ENCODE measurements around the gene ZP1.

ZP1 gene

DNA sequence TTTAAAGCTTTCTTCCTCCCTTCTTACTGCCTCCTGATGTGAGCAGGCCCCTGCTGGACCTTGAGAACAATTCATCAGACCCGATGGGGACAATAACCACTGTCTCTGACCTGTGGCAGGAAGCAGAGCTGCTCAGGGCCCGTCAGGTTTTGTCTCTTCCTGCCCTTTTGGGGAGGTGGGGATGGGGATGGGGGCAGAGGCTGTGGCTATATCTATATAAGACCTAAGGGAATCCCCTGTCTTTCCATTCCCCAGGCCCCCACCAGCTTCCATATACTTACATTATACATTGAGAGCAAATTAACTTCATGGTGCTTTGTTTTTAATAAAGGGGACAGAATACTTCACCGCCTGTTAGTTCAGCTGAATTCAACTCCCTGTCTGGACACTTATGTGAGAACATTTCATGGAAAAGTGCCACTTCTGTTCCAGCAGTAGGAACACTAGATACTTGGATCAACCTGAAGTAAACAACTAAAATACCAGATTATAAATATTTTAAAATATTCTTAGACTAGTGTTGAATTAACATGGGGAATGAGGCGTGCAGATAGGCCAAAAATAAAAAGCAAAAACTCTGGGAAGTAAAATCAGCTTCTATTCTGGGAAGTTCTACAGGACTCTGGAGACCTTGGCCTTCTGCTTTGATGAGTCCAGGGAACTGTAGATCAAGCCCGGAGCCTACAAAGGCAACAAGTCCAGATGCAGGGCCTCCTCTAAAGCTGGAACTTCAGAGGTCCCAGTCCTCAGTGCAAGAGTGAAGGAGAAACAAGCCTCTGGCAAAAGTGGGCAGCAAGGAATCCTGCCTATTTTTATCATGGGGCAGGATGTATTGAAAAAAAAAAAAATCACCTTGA lies 11.1 kb downstream of the ZP1 start:
- Histone ChIP-seq H3K27me3 (ENCODE audit: insufficient read depth, low read length) (no peaks in the 10 kb centered on the region), H3K9me3 (ENCODE audit: insufficient read depth, low read depth, low read length) (no peaks in the 10 kb centered on the region), H3K4me3 (ENCODE audit: low read length) (no peak overlapping the region), H3K36me3 (ENCODE audit: insufficient read depth, low read depth, low read length) (no peaks in the 10 kb centered on the region; the same call in 1 of the 2 replicates), H3K4me1 (ENCODE audit: insufficient read depth, low read length) (no peaks in the 10 kb centered on the region), H3K27ac (ENCODE audit: low read length) (no peak overlapping the region), H3K9ac (ENCODE audit: low read depth, low read length) (no peak overlapping the region)

DNA sequence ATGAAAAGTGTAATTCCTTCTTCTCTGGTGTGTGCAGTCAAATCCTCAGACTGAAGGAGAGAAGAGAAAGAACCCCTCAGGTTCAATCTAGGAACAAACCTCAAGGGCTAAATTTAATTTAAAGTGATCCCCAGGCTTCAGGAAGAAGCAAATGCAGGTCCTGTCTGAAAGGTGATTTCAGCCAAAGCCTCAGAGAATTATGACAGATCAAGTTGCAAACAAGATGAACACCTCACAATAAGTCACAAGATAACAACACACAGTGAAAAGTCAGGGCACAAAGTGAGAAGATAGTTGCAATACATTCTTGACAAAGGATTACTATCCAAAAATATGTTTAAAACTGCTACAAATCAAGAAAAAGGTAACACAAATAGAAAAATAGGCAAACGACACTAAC lies 11.8 kb downstream of the ZP1 start:
- no peaks in the 10 kb centered on the region; the same call in 1 of the 2 replicates for H3K36me3 ChIP-seq (ENCODE audit: insufficient read depth, low read depth, low read length)
- H3K27me3 ChIP-seq (ENCODE audit: insufficient read depth, low read length): no peaks in the 10 kb centered on the region
- no peak overlapping the region for H3K4me3 ChIP-seq (ENCODE audit: low read length)
- no peaks in the 10 kb centered on the region for H3K4me1 ChIP-seq (ENCODE audit: insufficient read depth, low read length)
- H3K27ac ChIP-seq (ENCODE audit: low read length): no peak overlapping the region
- no peak overlapping the region for H3K9ac ChIP-seq (ENCODE audit: low read depth, low read length)
- H3K9me3 ChIP-seq (ENCODE audit: insufficient read depth, low read depth, low read length): no peaks in the 10 kb centered on the region

DNA sequence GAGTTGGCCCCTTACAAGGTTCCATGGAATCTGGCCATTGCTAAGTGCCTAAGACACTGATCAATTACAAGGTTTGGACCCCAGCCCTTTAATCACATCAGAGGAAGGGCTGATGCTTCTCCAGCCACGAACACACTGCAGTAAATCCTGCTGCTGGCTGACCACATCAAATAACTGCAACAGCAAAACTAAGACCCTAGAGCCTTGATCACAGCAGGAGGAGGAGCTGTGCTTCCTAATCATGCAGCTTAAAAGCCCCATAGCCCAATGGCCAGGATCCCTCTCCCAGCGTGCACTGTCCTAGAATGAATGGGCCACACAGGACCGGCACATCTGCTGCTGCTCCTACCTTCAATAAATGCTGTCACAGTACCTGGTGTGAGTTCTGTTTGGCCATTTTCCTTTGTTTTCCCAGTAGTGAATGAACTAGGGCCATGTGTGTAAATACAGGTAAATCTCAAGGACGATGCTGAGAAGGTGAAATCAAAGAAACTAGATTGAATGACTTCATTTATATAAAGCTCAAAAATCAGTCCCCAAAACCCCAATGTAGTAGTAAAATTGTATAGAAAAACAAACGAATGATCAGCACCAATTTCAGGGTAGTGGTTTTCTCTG lies 12.7 kb downstream of the ZP1 start:
- no peaks in the 10 kb centered on the region for H3K27me3 ChIP-seq (ENCODE audit: insufficient read depth, low read length)
- H3K27ac ChIP-seq (ENCODE audit: low read length): no peak overlapping the region
- no peaks in the 10 kb centered on the region for H3K9me3 ChIP-seq (ENCODE audit: insufficient read depth, low read depth, low read length)
- no peak overlapping the region for H3K9ac ChIP-seq (ENCODE audit: low read depth, low read length)
- no peaks in the 10 kb centered on the region for H3K4me1 ChIP-seq (ENCODE audit: insufficient read depth, low read length)
- no peak overlapping the region for H3K4me3 ChIP-seq (ENCODE audit: low read length)
- H3K36me3 ChIP-seq (ENCODE audit: insufficient read depth, low read depth, low read length): no peaks in the 10 kb centered on the region; the same call in 1 of the 2 replicates

DNA sequence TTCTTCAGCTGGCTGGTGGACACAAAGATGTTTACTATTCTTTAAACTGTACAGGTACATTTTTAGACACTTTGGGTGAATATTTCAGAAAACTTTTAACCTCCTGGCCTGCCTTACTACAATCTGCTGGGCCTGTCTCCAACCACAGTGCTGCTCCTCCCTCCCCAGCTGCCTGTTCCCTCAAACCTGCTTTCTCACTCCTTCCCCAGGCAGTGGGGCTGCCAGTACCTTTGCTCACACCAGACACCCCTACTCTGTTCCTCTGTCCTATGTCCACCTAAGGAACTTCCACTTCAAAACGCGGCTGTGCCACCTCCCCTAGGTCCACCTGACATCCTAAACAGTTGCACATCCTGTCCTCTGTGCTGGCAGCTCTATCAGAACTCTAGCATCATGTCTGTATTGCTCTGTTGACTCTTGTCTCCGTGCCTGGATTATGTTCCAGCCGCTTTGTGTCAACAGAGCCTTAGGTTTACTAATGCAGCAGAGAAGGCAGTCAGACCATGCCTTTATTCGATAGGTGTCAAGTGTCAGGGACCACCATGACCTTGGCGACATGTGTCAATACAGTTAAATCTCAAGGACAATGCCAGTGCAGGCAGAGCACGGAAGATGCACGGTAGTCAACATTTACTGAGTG lies 13.4 kb downstream of the ZP1 start:
- Histone ChIP-seq H3K36me3 (ENCODE audit: insufficient read depth, low read depth, low read length) (no peaks in the 10 kb centered on the region; the same call in 1 of the 2 replicates), H3K9ac (ENCODE audit: low read depth, low read length) (no peak overlapping the region), H3K4me1 (ENCODE audit: insufficient read depth, low read length) (no peaks in the 10 kb centered on the region)

DNA sequence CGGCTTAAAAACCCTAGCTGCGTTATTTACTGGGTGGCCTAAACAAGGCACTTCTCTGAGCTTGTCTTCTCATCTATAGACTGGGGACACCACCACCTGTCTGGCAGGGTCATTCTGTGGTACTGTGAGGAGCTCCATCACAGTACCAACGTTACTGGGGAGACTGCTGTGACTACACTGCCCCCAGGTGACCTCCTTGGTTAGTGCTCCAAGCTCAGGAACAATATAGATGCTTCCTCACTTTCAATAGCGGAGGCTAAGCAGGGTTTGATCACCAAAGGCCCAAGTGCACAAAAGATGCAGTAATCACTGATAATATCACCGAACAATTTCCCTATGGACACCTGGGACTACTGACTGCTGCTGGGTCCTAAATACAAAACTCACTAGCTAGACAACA lies 20.2 kb downstream of the ZP1 start:
- Histone ChIP-seq H3K9me3 (ENCODE audit: insufficient read depth, low read depth, low read length) (no peaks in the 10 kb centered on the region), H3K4me3 (ENCODE audit: low read length) (no peak overlapping the region), H3K27ac (ENCODE audit: low read length) (no peak overlapping the region), H3K27me3 (ENCODE audit: insufficient read depth, low read length) (no peaks in the 10 kb centered on the region), H3K9ac (ENCODE audit: low read depth, low read length) (no peak overlapping the region), H3K4me1 (ENCODE audit: insufficient read depth, low read length) (no peaks in the 10 kb centered on the region), H3K36me3 (ENCODE audit: insufficient read depth, low read depth, low read length) (peaks cover 15% of the 10 kb centered on the region)

More for the DNA sequence above, 13.4 kb downstream of the ZP1 start:
- Histone ChIP-seq H3K4me3 (ENCODE audit: low read length) (no peak overlapping the region), H3K27me3 (ENCODE audit: insufficient read depth, low read length) (no peaks in the 10 kb centered on the region), H3K27ac (ENCODE audit: low read length) (no peak overlapping the region), H3K9me3 (ENCODE audit: insufficient read depth, low read depth, low read length) (no peaks in the 10 kb centered on the region)

DNA sequence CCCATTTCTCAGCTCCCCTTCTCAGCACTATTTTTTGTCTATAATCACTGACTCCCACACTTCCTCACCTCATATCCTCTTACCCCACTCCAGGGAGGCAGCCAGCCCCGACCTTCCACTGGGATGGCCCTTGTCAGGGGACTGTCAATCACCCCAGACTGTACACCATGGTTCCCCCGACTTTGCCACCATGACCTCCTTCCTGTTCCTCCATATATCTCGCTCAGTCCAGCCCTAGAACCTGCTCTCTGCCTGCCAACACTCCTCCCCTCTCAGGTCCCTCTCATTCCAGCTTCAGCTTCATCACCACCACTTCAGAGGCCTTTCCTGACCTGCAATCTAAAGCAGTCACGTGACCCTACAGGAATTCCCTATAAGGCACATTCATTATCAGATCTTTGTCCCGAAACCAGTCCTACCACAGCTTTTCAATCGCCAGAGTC lies 22.5 kb downstream of the ZP1 start:
- peaks cover 39% of the 10 kb centered on the region for H3K36me3 ChIP-seq (ENCODE audit: insufficient read depth, low read depth, low read length)
- no peak overlapping the region for H3K4me3 ChIP-seq (ENCODE audit: low read length)
- H3K4me1 ChIP-seq (ENCODE audit: insufficient read depth, low read length): no peaks in the 10 kb centered on the region
- no peak overlapping the region for H3K9ac ChIP-seq (ENCODE audit: low read depth, low read length)
- H3K27ac ChIP-seq (ENCODE audit: low read length): no peak overlapping the region
- no peaks in the 10 kb centered on the region for H3K27me3 ChIP-seq (ENCODE audit: insufficient read depth, low read length)
- H3K9me3 ChIP-seq (ENCODE audit: insufficient read depth, low read depth, low read length): no peaks in the 10 kb centered on the region

DNA sequence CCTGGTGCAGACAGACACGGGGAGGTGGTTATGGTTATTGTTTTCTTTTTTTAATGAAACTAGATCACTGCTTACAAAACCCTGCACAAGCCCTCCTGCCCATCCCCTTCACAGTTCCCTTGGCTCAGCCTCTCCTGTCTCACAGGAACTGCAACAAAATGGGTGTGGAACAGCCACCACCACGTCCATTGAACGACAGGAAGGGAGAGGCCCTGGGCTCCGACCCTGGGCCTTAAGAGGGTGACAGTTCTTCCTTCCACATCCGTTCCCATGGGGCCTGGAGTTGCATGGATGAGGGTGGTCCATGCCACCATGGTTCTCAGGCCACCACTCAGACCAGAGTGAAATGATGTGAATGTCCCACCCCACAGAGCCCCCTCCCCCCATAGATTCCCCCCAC lies 23.4 kb downstream of the ZP1 start:
- Histone ChIP-seq H3K36me3 (ENCODE audit: insufficient read depth, low read depth, low read length) (peaks cover 47% of the 10 kb centered on the region), H3K27ac (ENCODE audit: low read length) (no peak overlapping the region), H3K4me1 (ENCODE audit: insufficient read depth, low read length) (no peaks in the 10 kb centered on the region), H3K9ac (ENCODE audit: low read depth, low read length) (no peak overlapping the region), H3K9me3 (ENCODE audit: insufficient read depth, low read depth, low read length) (no peaks in the 10 kb centered on the region), H3K27me3 (ENCODE audit: insufficient read depth, low read length) (no peaks in the 10 kb centered on the region), H3K4me3 (ENCODE audit: low read length) (no peak overlapping the region)

DNA sequence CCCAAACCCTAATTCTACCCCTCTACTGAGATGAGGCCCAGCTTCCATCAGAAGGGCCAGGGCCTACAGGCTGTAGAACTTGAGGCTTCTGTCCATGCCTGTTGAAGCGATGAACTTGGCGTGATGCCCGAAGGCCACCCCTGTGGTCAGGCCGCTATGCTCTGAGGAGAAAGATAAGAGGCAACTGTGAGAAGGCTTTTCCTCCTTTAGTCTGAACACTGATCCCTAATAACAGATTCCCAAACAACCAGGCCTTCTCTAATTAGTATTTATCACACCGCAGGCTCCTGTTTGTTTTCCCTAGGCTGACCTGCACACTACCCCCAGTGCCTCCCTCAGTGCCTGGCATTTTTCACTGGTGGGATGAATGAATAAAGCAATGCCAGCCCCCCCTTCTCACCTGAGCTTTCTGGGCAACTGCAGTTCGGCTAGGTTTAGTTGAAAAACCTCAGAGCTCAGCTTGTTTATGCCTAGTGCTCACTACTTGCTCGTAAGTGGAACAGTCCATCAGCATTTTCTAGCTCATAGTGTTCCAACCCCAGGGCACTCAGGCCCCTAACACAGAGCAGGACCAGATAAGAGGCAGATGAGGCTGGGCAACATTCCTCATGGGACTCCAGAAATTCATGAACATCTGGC lies 23.9 kb downstream of the ZP1 start:
- Histone ChIP-seq H3K9ac (ENCODE audit: low read depth, low read length) (no peak overlapping the region), H3K36me3 (ENCODE audit: insufficient read depth, low read depth, low read length) (peaks cover 52% of the 10 kb centered on the region), H3K9me3 (ENCODE audit: insufficient read depth, low read depth, low read length) (no peaks in the 10 kb centered on the region), H3K27ac (ENCODE audit: low read length) (no peak overlapping the region), H3K4me3 (ENCODE audit: low read length) (no peak overlapping the region), H3K4me1 (ENCODE audit: insufficient read depth, low read length) (no peaks in the 10 kb centered on the region), H3K27me3 (ENCODE audit: insufficient read depth, low read length) (no peaks in the 10 kb centered on the region)

DNA sequence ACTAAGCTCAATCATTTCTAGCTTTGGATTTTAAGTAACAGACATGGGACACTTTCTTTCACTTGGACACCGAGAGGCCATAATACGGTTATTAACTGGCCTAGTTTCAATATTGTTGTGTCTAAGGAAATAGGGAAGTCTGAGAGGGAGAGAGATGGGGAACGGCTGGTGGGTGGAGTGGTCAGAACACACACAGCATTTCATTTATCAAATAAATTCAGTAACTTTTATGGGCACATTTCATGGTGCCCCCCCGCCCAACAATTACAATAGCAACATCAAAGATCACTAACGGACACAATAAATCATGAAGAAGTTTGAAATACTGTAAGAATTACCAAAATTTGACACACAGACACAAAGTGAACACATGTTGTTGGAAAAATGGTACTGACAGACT lies 28.3 kb downstream of the ZP1 start:
- Histone ChIP-seq H3K9ac (ENCODE audit: low read depth, low read length) (no peak overlapping the region), H3K4me3 (ENCODE audit: low read length) (no peak overlapping the region), H3K9me3 (ENCODE audit: insufficient read depth, low read depth, low read length) (no peaks in the 10 kb centered on the region), H3K36me3 (ENCODE audit: insufficient read depth, low read depth, low read length) (peaks cover 93% of the 10 kb centered on the region), H3K4me1 (ENCODE audit: insufficient read depth, low read length) (no peaks in the 10 kb centered on the region), H3K27ac (ENCODE audit: low read length) (no peak overlapping the region), H3K27me3 (ENCODE audit: insufficient read depth, low read length) (no peaks in the 10 kb centered on the region)

DNA sequence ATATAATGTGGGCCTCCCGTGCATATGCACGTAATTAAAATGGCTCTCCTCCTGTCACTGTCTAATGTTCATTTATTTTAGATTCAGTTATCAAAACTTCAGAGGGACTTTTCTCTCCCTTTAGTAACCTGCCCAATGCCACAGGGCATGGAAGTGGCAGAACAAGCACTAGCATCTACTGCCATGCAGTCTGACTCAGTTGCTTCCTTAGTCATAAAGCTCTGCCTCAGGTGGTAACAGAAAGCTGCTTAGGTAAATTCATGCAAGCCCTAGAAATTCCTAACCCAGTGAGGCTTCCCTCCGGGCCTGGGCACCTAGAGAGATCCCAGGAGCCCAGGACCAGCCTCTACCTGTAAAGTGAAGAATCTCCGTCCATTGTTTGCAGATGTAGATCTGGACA lies 30.2 kb downstream of the ZP1 start:
- no peak overlapping the region for H3K9ac ChIP-seq (ENCODE audit: low read depth, low read length)
- no peaks in the 10 kb centered on the region for H3K9me3 ChIP-seq (ENCODE audit: insufficient read depth, low read depth, low read length)
- peaks cover 100% of the 10 kb centered on the region for H3K36me3 ChIP-seq (ENCODE audit: insufficient read depth, low read depth, low read length)
- H3K27ac ChIP-seq (ENCODE audit: low read length): no peak overlapping the region
- H3K27me3 ChIP-seq (ENCODE audit: insufficient read depth, low read length): no peaks in the 10 kb centered on the region
- H3K4me3 ChIP-seq (ENCODE audit: low read length): no peak overlapping the region
- no peaks in the 10 kb centered on the region for H3K4me1 ChIP-seq (ENCODE audit: insufficient read depth, low read length)

DNA sequence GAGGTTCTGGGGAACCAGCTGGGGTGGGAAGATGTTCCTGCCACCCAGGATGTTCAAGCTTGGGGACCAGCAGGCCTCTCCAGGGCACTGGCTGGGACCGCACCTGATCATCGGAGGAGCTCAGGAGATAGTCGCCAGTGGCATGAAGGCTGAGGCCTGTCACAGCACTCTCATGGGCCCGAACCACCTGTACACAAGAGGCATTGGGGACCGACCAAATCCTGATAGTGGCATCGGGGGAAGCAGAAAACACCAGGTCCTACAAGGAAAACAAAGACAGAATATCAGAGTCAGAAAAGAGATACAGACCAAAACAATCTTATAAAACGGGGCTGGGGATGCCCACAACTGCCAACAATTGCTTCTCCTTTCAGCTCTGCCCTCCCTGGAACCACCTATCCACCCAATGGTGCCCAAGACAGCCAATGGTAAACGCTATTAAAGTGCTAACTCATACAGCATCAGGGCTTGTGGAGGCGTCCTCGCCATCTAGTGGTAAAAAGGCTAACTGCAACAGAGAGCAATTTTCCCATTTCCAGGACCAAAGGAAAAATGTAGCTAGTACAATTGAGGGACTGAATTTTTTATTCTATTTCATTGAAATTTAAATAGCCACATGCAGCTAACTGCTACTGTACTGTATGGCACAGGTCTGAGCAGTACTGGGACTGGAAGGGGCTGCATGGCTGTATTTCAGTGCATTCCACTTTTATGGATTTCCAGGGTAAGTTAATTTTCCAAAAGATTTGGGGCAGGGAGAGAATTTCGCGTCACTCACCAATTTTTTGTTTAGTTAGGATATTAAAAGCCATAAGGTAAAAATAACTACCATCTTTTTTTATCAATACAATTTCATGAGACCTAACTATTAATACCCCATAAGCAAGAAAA lies 31.9 kb downstream of the ZP1 start:
- H3K27ac ChIP-seq (ENCODE audit: low read length): no peak overlapping the region
- peaks cover 96% of the 10 kb centered on the region for H3K36me3 ChIP-seq (ENCODE audit: insufficient read depth, low read depth, low read length)
- no peaks in the 10 kb centered on the region for H3K9me3 ChIP-seq (ENCODE audit: insufficient read depth, low read depth, low read length)
- H3K27me3 ChIP-seq (ENCODE audit: insufficient read depth, low read length): no peaks in the 10 kb centered on the region
- no peak overlapping the region for H3K4me3 ChIP-seq (ENCODE audit: low read length)
- no peak overlapping the region for H3K9ac ChIP-seq (ENCODE audit: low read depth, low read length)
- no peaks in the 10 kb centered on the region for H3K4me1 ChIP-seq (ENCODE audit: insufficient read depth, low read length)
